Measurements from ENCODE around the gene UPF2. TPM values are rescaled to one million over a fixed set of nuclear protein-coding genes. Genes with fewer than 3 reads are reported as not detected.

Gene UPF2
- total RNA-seq, 1 donor from 2014 or later: 17.3 TPM

GRCh38 chr10:11909618-11910017, 133.0 kb downstream of the UPF2 start:
- intact Hi-C loops (cut with micrococcal nuclease): no loop called here
- no peak for TF ChIP-seq CTCF (IDR thresholded peaks at IDR 0.05; ENCODE audit: borderline replicate concordance)

GRCh38 chr10:11908991-11909390, 133.6 kb downstream of the UPF2 start:
- Histone ChIP-seq H3K27me3 (ENCODE audit: low read depth) (no peaks in the 10 kb centered on the region), H3K27ac (replicated peaks) (no peak overlapping the region), H3K4me1 (no peaks in the 10 kb centered on the region), H3K4me3 (no peak overlapping the region), H3K36me3 (no peaks in the 10 kb centered on the region), H3K9me3 (replicated peaks) (no peaks in the 10 kb centered on the region)
- no peak for TF ChIP-seq CTCF (IDR thresholded peaks at IDR 0.05; ENCODE audit: borderline replicate concordance)
- intact Hi-C loops (cut with micrococcal nuclease): no loop called here
- DNase-seq: no peak

More at GRCh38 chr10:11909618-11910017, 133.0 kb downstream of the UPF2 start:
- Histone ChIP-seq H3K9me3 (replicated peaks) (no peaks in the 10 kb centered on the region), H3K4me1 (no peaks in the 10 kb centered on the region), H3K4me3 (no peak overlapping the region), H3K27me3 (ENCODE audit: low read depth) (no peaks in the 10 kb centered on the region), H3K27ac (replicated peaks) (no peak overlapping the region), H3K36me3 (no peaks in the 10 kb centered on the region)
- no peak for DNase-seq

- TF ChIP-seq CTCF (IDR thresholded peaks at IDR 0.05; ENCODE audit: borderline replicate concordance): no peak
- DNase-seq: no peak
- intact Hi-C loops (cut with micrococcal nuclease): no loop called here
These were observed 134.1 kb downstream of the UPF2 start for GRCh38 chr10:11908536-11908935.

GRCh38 chr10:11907914-11908313, 134.7 kb downstream of the UPF2 start:
- no peaks in the 10 kb centered on the region for H3K36me3 ChIP-seq
- no peaks in the 10 kb centered on the region for H3K4me1 ChIP-seq
- H3K9me3 ChIP-seq (replicated peaks): no peaks in the 10 kb centered on the region
- no peak overlapping the region for H3K4me3 ChIP-seq
- DNase-seq: no peak
- intact Hi-C loops (cut with micrococcal nuclease): no loop called here
- H3K27ac ChIP-seq (replicated peaks): no peak overlapping the region
- no peaks in the 10 kb centered on the region for H3K27me3 ChIP-seq (ENCODE audit: low read depth)
- no peak for TF ChIP-seq CTCF (IDR thresholded peaks at IDR 0.05; ENCODE audit: borderline replicate concordance)

More at GRCh38 chr10:11908536-11908935, 134.1 kb downstream of the UPF2 start:
- H3K36me3 ChIP-seq: no peaks in the 10 kb centered on the region
- H3K27ac ChIP-seq (replicated peaks): no peak overlapping the region
- no peak overlapping the region for H3K4me3 ChIP-seq
- H3K4me1 ChIP-seq: no peaks in the 10 kb centered on the region
- H3K27me3 ChIP-seq (ENCODE audit: low read depth): no peaks in the 10 kb centered on the region
- H3K9me3 ChIP-seq (replicated peaks): no peaks in the 10 kb centered on the region

GRCh38 chr10:11906714-11907113, 135.9 kb downstream of the UPF2 start:
- H3K4me1 ChIP-seq: no peaks in the 10 kb centered on the region
- no peaks in the 10 kb centered on the region for H3K9me3 ChIP-seq (replicated peaks)
- intact Hi-C loops (cut with micrococcal nuclease): no loop called here
- no peak for DNase-seq
- H3K27ac ChIP-seq (replicated peaks): no peak overlapping the region
- H3K36me3 ChIP-seq: no peaks in the 10 kb centered on the region
- H3K27me3 ChIP-seq (ENCODE audit: low read depth): peaks cover 4% of the 10 kb centered on the region
- no peak for TF ChIP-seq CTCF (IDR thresholded peaks at IDR 0.05; ENCODE audit: borderline replicate concordance)
- no peak overlapping the region for H3K4me3 ChIP-seq

- no peak for DNase-seq
- intact Hi-C loops (cut with micrococcal nuclease): no loop called here
- no peak overlapping the region for H3K4me3 ChIP-seq
- H3K4me1 ChIP-seq: no peaks in the 10 kb centered on the region
- no peak for TF ChIP-seq CTCF (IDR thresholded peaks at IDR 0.05; ENCODE audit: borderline replicate concordance)
- H3K9me3 ChIP-seq (replicated peaks): no peaks in the 10 kb centered on the region
- H3K27me3 ChIP-seq (ENCODE audit: low read depth): peaks cover 14% of the 10 kb centered on the region
- H3K27ac ChIP-seq (replicated peaks): no peak overlapping the region
- H3K36me3 ChIP-seq: no peaks in the 10 kb centered on the region
These were observed 140.0 kb downstream of the UPF2 start for GRCh38 chr10:11902646-11903045.

All from left ventricle myocardium inferior (tissue), 1 donor.